Measurements from ENCODE around the gene UBE2G1. TPM values are rescaled to one million over a fixed set of nuclear protein-coding genes. Genes with fewer than 3 reads are reported as not detected.

UBE2G1 gene
- total RNA-seq, 1 donor from 2014 or later, result 80.4 TPM

- DNase-seq (ENCODE audit: low spot score), result no peak
- intact Hi-C loops (cut with DNase I), result loop anchor here (5.0 kb wide), 1 partner anchor 54 kb away; the partner anchor contains the start of gene UBE2G1
These were observed 53.0 kb downstream of the UBE2G1 start for GRCh38 chr17:4313221-4314114.

- intact Hi-C loops (cut with DNase I), result loop anchor here (5.0 kb wide), 1 partner anchor 57 kb away; the partner anchor contains the start of gene UBE2G1
- no peak for DNase-seq (ENCODE audit: low spot score)
These were observed 56.0 kb downstream of the UBE2G1 start for GRCh38 chr17:4310354-4311060.

DNA sequence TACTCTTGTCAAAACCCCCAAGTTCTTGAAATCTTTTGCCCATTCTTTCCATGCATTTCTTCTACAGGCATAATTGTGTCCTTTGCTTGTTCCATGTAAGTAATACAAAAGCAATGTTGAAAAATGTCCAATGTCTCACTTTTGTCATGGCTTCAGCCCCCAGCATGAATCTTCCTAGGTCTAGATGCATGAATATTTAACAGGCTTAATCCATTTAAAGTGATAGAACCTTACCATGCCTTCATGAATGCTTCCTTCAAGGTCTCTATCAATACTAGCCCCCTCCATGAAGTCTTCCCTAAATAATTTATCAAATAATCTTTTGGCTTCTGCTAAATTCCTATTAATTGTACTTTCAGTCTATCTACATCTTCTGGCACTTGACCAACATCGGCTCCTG lies 56.6 kb downstream of the UBE2G1 start:
- no peak for DNase-seq (ENCODE audit: low spot score)
- intact Hi-C loops (cut with DNase I), result loop anchor here (5.0 kb wide), 1 partner anchor 57 kb away; the partner anchor contains the start of gene UBE2G1

DNA sequence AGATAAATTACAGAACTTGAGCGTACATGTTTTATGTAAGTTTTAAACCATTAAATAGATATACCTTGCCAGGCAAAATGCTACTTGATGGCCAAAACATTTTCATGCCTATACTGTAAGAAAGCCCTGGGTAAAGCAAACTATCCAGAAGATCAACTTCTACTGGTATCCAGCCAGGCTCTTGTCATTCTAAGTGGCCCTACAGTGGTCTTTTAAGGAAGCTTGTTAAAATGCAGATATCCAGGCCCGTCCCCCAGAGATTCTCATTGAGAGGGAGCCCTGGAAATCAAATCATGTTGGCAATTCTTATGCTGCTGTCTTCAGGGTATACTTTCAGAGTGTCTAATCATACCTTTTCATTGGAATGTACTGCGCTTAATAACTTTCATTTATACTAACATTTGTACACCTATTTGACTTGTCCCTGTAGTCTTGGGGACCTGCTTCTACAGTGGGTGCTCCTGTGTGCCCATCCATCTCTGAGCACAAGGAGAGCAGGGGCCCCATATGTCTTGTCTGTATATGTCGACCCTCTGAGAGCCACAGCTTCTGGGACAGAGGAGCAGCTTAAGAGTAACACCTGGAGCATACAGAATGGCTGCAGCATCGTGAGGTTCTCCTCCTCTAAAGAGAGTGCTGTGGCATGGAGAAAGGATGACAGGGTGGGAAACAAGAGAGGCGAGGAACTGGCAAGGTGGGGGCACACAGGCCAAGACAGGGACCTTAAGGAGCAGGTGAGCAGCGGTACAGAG lies 59.1 kb downstream of the UBE2G1 start:
- intact Hi-C loops (cut with DNase I), result no loop called here
- no peak for DNase-seq (ENCODE audit: low spot score)

DNA sequence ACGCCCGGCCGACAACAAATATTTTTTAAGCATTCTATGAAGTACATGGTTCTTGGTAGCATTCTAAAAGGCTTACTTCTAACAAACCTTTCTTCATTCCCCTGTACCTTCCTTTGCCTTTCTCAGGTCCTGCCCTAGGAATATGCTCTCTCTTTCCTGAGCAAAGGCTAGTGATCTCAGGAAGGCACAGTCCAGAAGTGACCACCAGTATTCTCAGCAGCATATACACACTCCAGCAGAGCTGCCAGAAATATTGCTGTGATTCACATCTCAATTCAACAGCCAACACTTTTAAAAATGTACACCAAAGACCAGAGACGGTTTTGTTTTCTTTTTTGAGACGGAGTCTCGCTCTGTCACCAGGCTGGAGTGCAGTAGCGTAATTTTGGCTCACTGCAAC lies 61.3 kb downstream of the UBE2G1 start:
- intact Hi-C loops (cut with DNase I), result no loop called here
- DNase-seq (ENCODE audit: low spot score), result no peak

GRCh38 chr17:4304417-4305027 lies 62.0 kb downstream of the UBE2G1 start:
- DNase-seq (ENCODE audit: low spot score), result no peak

GRCh38 chr17:4301066-4301465 lies 65.4 kb downstream of the UBE2G1 start:
- no peak for DNase-seq (ENCODE audit: low spot score)

More at GRCh38 chr17:4304417-4305027, 62.0 kb downstream of the UBE2G1 start:
- intact Hi-C loops (cut with DNase I), result loop anchor here (5.0 kb wide), 1 partner anchor 87 kb away; no protein-coding TSS in a partner anchor

GRCh38 chr17:4297351-4297750 lies 69.1 kb downstream of the UBE2G1 start:
- no peak for DNase-seq (ENCODE audit: low spot score)
- intact Hi-C loops (cut with DNase I), result no loop called here

More at GRCh38 chr17:4301066-4301465, 65.4 kb downstream of the UBE2G1 start:
- intact Hi-C loops (cut with DNase I), result loop anchor here (5.0 kb wide), 1 partner anchor 84 kb away; no protein-coding TSS in a partner anchor

GRCh38 chr17:4295686-4296085 lies 70.8 kb downstream of the UBE2G1 start:
- intact Hi-C loops (cut with DNase I), result no loop called here
- no peak for DNase-seq (ENCODE audit: low spot score)

DNA sequence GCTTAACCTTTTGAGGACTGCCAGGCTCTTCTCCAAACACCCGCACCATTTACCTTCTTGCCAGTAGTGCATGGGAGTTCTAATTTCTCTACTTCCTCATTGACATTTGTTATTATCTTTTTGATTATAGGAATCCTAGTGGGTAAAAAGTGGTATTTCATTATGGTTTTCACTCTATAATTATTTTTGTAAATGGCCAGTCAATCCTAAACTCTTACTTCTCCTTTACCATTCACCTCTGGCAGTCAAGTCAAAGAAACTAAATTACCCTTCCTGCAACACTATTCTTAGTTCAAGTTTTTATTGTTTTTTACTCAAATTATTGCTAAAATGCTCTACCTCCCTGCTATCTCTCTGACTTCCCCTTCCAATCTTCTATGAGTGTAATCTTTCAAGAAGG lies 72.9 kb downstream of the UBE2G1 start:
- intact Hi-C loops (cut with DNase I), result no loop called here
- no peak for DNase-seq (ENCODE audit: low spot score)

- no peak for DNase-seq (ENCODE audit: low spot score)
- intact Hi-C loops (cut with DNase I), result no loop called here
These were observed 78.8 kb downstream of the UBE2G1 start for GRCh38 chr17:4287710-4288109.

DNA sequence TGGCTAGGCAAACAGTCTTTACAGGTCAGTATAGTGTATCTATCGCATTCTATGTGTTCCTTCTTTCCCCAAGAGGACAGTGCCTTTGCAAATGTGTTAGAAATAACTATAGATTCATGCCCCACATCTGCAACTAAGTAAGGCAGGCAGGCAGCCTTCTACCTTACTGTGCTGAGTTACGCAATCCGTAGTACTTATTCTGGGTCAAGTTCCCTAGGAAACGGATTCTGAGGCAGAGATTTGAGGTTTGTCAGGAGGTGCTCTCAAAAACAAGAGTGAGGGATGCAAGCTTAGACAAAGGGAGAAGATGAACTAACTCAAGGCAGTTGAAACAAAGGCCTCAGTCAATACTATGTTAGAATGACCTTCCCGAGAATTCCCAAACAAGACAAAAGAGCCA lies 90.0 kb downstream of the UBE2G1 start:
- intact Hi-C loops (cut with DNase I), result no loop called here
- no peak for DNase-seq (ENCODE audit: low spot score)

- DNase-seq (ENCODE audit: low spot score), result no peak
- intact Hi-C loops (cut with DNase I), result no loop called here
These were observed 93.5 kb downstream of the UBE2G1 start for GRCh38 chr17:4272972-4273368.

GRCh38 chr17:4272213-4272971 lies 94.1 kb downstream of the UBE2G1 start:
- intact Hi-C loops (cut with DNase I), result no loop called here
- DNase-seq (ENCODE audit: low spot score), result no peak

- no peak for DNase-seq (ENCODE audit: low spot score)
- intact Hi-C loops (cut with DNase I), result no loop called here
These were observed 95.7 kb downstream of the UBE2G1 start for GRCh38 chr17:4270736-4271135.

GRCh38 chr17:4269915-4270314 lies 96.6 kb downstream of the UBE2G1 start:
- intact Hi-C loops (cut with DNase I), result no loop called here
- no peak for DNase-seq (ENCODE audit: low spot score)

- intact Hi-C loops (cut with DNase I), result no loop called here
- no peak for DNase-seq (ENCODE audit: low spot score)
These were observed 99.1 kb downstream of the UBE2G1 start for GRCh38 chr17:4267402-4267801.

- DNase-seq (ENCODE audit: low spot score), result no peak
- intact Hi-C loops (cut with DNase I), result no loop called here
These were observed 99.9 kb downstream of the UBE2G1 start for GRCh38 chr17:4266550-4266949.

Data from cardiac septum (tissue), 1 donor.